ENCODE data around the gene GPR171. TPM values are rescaled to one million over a fixed set of nuclear protein-coding genes. Genes with fewer than 3 reads are reported as not detected.

GPR171 gene
- total RNA-seq, 2 donors from 2014 or later = 0.40 to 0.53 TPM

DNA sequence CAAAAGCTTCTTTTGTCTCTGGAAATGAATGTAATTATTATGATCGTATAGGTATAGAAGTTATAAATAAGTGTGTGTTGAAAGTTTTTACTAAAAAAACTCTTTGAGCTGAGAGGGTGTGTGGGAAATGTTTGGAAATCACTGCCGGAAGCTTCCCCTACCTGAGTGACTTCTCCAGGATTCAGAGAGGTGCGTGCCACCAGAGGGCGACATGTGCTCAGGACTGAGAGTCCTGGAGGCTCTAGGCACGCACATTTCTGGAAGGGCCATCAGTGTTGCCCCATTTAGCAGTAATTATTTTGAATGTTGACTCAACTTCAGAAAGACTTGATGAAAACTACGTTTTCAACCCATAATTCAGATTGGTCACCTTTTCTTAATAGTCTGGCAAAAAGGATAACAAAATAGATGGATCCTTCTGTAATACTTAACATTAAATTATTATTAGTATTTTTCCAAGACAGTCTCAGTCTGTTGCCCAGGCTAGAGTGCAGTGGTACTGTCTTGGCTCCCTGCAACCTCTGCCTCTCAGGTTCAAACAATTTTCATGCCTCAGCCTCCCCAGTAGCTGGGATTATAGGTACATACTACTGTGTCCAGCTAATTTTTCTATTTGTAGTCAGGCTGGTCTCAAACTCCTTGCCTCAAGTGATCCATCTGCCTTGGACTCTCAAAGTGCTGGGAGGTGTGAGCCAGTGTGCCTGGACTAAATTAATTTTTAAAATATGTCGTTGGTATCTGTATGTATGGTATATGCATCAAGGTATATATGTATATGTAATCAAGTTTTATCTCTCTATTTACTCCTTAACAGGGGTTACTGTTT, 34.5 kb downstream of the GPR171 start:
- Histone ChIP-seq H3K4me3 (no peak overlapping the region), H3K9ac (ENCODE audit: low read depth in 2 of 2, low read length in 2 of 2) (no peak overlapping the region), H3K27me3 (no peaks in the 10 kb centered on the region), H3K36me3 (no peaks in the 10 kb centered on the region), H3K4me1 (no peaks in the 10 kb centered on the region), H3K9me3 (no peaks in the 10 kb centered on the region), H3K27ac (no peak overlapping the region)
- intact Hi-C loops (cut with DNase I) = loop anchor here (2.0 to 5.0 kb wide), 2 partner anchors 59 to 114 kb away; no protein-coding TSS in a partner anchor
- peak; percentile 86 for TF ChIP-seq CTCF (IDR thresholded peaks at IDR 0.05)
- DNase-seq = peak; percentile 89

GRCh38 chr3:151166161-151166560, 36.9 kb downstream of the GPR171 start:
- H3K27me3 ChIP-seq = no peaks in the 10 kb centered on the region
- H3K9ac ChIP-seq (ENCODE audit: low read depth in 2 of 2, low read length in 2 of 2) = no peak overlapping the region
- H3K27ac ChIP-seq = no peak overlapping the region
- H3K9me3 ChIP-seq = no peaks in the 10 kb centered on the region
- intact Hi-C loops (cut with DNase I) = loop anchor here (5.0 kb wide), 1 partner anchor 61 kb away; no protein-coding TSS in a partner anchor
- H3K4me1 ChIP-seq = no peaks in the 10 kb centered on the region
- no peak for DNase-seq
- no peak overlapping the region for H3K4me3 ChIP-seq
- no peaks in the 10 kb centered on the region for H3K36me3 ChIP-seq
- TF ChIP-seq CTCF (IDR thresholded peaks at IDR 0.05) = no peak

DNA sequence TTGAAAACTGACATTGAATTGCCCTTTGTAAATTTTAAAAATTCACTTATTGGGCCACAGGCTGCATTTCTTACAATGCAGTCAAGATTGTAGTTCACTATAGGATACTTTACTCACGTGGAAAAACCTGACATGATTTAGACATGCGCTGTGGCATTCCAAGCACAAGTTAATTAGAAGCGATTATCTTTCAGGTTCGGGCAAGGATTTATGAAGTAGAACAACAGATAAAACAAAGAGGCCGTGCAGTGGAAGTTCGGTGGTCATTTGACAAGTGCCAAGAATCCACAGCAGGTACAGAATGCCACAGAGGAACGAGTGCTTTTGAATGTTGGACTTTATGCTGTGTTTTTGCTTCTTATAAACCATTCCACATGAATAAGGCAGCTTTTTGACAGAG, 37.8 kb downstream of the GPR171 start:
- intact Hi-C loops (cut with DNase I) = loop anchor here (5.0 kb wide), 1 partner anchor 62 kb away; no protein-coding TSS in a partner anchor
- no peaks in the 10 kb centered on the region for H3K9me3 ChIP-seq

GRCh38 chr3:151159806-151160205, 43.2 kb downstream of the GPR171 start:
- H3K9ac ChIP-seq (ENCODE audit: low read depth in 2 of 2, low read length in 2 of 2) = no peak overlapping the region
- no peak for TF ChIP-seq CTCF (IDR thresholded peaks at IDR 0.05)
- H3K27ac ChIP-seq = no peak overlapping the region
- no peaks in the 10 kb centered on the region for H3K27me3 ChIP-seq
- no peak for DNase-seq
- intact Hi-C loops (cut with DNase I) = no loop called here
- H3K9me3 ChIP-seq = no peaks in the 10 kb centered on the region
- no peak overlapping the region for H3K4me3 ChIP-seq
- H3K4me1 ChIP-seq = no peaks in the 10 kb centered on the region
- no peaks in the 10 kb centered on the region for H3K36me3 ChIP-seq

More for the DNA sequence above, 37.8 kb downstream of the GPR171 start:
- Histone ChIP-seq H3K27me3 (no peaks in the 10 kb centered on the region), H3K4me1 (no peaks in the 10 kb centered on the region), H3K9ac (ENCODE audit: low read depth in 2 of 2, low read length in 2 of 2) (no peak overlapping the region), H3K36me3 (no peaks in the 10 kb centered on the region), H3K27ac (no peak overlapping the region), H3K4me3 (no peak overlapping the region)
- DNase-seq = no peak
- no peak for TF ChIP-seq CTCF (IDR thresholded peaks at IDR 0.05)

DNA sequence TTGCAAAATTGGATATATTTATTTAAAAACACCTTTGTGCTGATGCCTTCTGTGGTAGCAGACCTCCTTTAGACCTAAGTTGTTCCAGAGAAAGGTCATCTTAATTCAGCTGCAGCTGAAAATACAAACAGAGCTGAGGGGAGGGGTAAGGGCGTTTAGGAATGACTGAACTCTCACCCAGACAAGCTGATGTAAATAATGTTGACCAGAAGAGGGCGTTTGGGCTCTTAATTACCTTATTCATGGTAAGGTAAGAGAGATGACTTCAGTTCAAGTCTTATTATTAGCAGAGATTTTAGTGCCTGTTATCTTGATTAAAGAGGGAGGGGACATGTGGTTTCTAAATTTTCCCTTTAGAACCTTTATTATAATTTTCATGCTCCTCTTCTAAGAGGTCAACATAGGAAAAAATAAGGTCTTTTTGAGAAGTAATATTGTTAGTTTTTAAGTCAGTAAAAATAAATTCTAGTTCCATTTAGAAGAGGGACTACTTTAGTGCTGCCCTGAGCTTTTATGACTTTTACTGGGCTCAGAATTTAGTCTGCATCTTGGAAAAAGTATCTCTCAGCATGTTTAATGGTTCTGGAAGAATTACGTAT, 46.3 kb downstream of the GPR171 start:
- Histone ChIP-seq H3K9ac (ENCODE audit: low read depth in 2 of 2, low read length in 2 of 2) (no peak overlapping the region), H3K4me1 (no peaks in the 10 kb centered on the region), H3K27ac (no peak overlapping the region), H3K36me3 (no peaks in the 10 kb centered on the region), H3K4me3 (no peak overlapping the region), H3K9me3 (no peaks in the 10 kb centered on the region), H3K27me3 (no peaks in the 10 kb centered on the region)
- TF ChIP-seq CTCF (IDR thresholded peaks at IDR 0.05) = peak; percentile 48
- DNase-seq = peak; percentile 38
- intact Hi-C loops (cut with DNase I) = no loop called here

Measured in colonic mucosa (tissue), 4 donors.